Transverse colon (tissue), 3 donors: ENCODE measurements around the gene LRIG1.

Experiments
- CTCF ChIP-seq, 5 experiments: fragments of 200-600 bp in 3 of 5; fragments of 450-650 bp in 2 of 5; sonication (generic) in 3 of 5; IDR thresholded peaks; 1 replicate in 2 of 5; 2 replicates in 3 of 5; pipeline ENCODE4 v1.5.1; 2016 to 2017; ENCODE audit warnings: antibody characterized with exemption in 5 of 5, inconsistent platforms in 3 of 5, mild to moderate bottlenecking in 2 of 5, moderate library complexity in 1 of 5
- POLR2A ChIP-seq: fragments of 450-650 bp; IDR thresholded peaks from one replicate; pipeline ENCODE4 v1.6.1; 2016; ENCODE audit warnings: antibody characterized with exemption, mild to moderate bottlenecking, moderate library complexity

GRCh38 chr3:66496746-66497145, 4.1 kb downstream of the LRIG1 start:
- no peak for TF ChIP-seq CTCF (IDR thresholded peaks at IDR 0.05)
- TF ChIP-seq POLR2A, result no peak
